Hypothalamus (tissue), 51 donors: ENCODE data around the gene ENPP3.
A peak's percentile ranks its signal among the peaks of the same experiment; 100 is the strongest.

Source experiments
- DNase-seq, 51 donors: peaks; one replicate each; lab custom pipeline; 2025; lab: John Stamatoyannopoulos, UW

The ENPP3 gene

GRCh38 chr6:131763749-131764148, 126.6 kb downstream of the ENPP3 start:
- DNase-seq = no peak

- no peak for DNase-seq
Observed at GRCh38 chr6:131764350-131764749, 127.2 kb downstream of the ENPP3 start.

- no peak for DNase-seq
Observed at GRCh38 chr6:131765081-131765803, 128.1 kb downstream of the ENPP3 start.

GRCh38 chr6:131765804-131766135, 128.7 kb downstream of the ENPP3 start:
- no peak for DNase-seq

- DNase-seq = no peak
Observed at GRCh38 chr6:131766631-131767030, 129.5 kb downstream of the ENPP3 start.

- no peak for DNase-seq
Observed at GRCh38 chr6:131768964-131769363, 131.9 kb downstream of the ENPP3 start.

- DNase-seq = no peak
Observed at GRCh38 chr6:131769385-131770141, 132.5 kb downstream of the ENPP3 start.

GRCh38 chr6:131770776-131771175, 133.7 kb downstream of the ENPP3 start:
- no peak for DNase-seq

- DNase-seq = no peak
Observed at GRCh38 chr6:131773284-131773950, 136.3 kb downstream of the ENPP3 start.

- no peak for DNase-seq
Observed at GRCh38 chr6:131775886-131776285, 138.8 kb downstream of the ENPP3 start.

- DNase-seq = no peak
Observed at GRCh38 chr6:131776985-131777384, 139.9 kb downstream of the ENPP3 start.

- DNase-seq = no peak
Observed at GRCh38 chr6:131778169-131778568, 141.1 kb downstream of the ENPP3 start.

- no peak for DNase-seq
Observed at GRCh38 chr6:131779304-131779703, 142.2 kb downstream of the ENPP3 start.

- DNase-seq = no peak
Observed at GRCh38 chr6:131780600-131780999, 143.5 kb downstream of the ENPP3 start.

GRCh38 chr6:131781687-131782086, 144.6 kb downstream of the ENPP3 start:
- DNase-seq = no peak

GRCh38 chr6:131782764-131783163, 145.7 kb downstream of the ENPP3 start:
- DNase-seq = no peak

- DNase-seq = no peak
Observed at GRCh38 chr6:131784561-131784960, 147.5 kb downstream of the ENPP3 start.

GRCh38 chr6:131787079-131787478, 150.0 kb downstream of the ENPP3 start:
- DNase-seq = no peak

- DNase-seq = peak in 1 of 51 donors; percentile 1
Observed at GRCh38 chr6:131787766-131788712, 150.9 kb downstream of the ENPP3 start.

- DNase-seq = no peak
Observed at GRCh38 chr6:131789219-131789618, 152.1 kb downstream of the ENPP3 start.

- DNase-seq = no peak
Observed at GRCh38 chr6:131791476-131791875, 154.4 kb downstream of the ENPP3 start.
